Epithelial cell of prostate (primary cell): ENCODE results near the gene ERICH4.
"Not testable (repeated sequence)": the region's sequence is repeated elsewhere in the genome, so short reads cannot be mapped to it uniquely, and the experiment has no call there.

Experiments
- DNase-seq: peaks from one replicate; pipeline ENCODE4 v3.0.0-alpha.2; 2011; ENCODE audit warnings: low read depth, low spot score
- H3K27ac ChIP-seq: fragments of 450-650 bp; 2 replicates; pipeline ENCODE4 v1.5.1; 2017; ENCODE audit warnings: mild to moderate bottlenecking

Gene ERICH4

GRCh38 chr19:41431426-41432386 is 11.2 kb upstream of the ERICH4 start:
- no peak for DNase-seq
- no peak overlapping the region for H3K27ac ChIP-seq

DNA sequence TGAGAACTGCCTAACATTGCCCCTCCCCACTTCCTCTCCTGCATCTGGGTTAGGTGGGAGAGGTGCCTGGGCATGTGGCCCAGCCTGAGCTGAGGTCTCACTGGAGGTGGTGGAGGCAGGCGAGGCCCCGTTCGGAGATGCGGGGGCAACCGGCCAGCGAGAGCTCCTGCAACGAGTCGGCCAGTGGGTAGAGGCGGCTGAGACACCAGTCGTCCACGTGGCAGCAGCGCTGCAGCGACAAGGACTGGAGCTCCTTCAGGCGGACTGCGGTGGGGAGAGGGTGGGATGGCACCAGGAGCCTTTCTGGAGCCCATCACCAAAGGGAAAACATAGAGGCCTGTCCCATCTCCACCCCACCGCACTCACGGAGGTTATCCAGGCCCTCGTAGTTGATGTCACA is 9.8 kb upstream of the ERICH4 start:
- DNase-seq: no peak
- H3K27ac ChIP-seq: no peak overlapping the region

DNA sequence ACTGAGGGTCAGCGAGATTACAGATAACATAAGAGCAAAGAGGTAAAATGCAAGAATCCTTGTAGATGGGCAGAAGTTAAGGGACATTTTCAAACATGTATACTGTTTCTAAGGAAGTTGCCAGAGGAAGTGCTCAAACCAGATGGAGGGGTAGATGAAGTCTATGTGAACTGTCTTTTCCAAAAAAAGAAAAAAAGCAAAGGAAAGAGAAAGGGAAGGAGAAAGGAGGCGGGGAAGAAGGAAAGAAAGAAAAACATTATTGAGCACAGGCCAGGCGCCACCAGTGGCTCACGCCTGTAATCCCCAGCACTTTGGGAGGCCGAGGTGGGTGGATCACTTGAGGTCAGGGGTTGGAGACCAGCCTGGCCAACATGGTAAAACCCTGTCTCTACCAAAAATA is 8.5 kb upstream of the ERICH4 start:
- no peak for DNase-seq
- H3K27ac ChIP-seq: no peak overlapping the region

- not testable (repeated sequence) for H3K27ac ChIP-seq, DNase-seq
These were observed 7.6 kb upstream of the ERICH4 start for GRCh38 chr19:41435376-41435775.

DNA sequence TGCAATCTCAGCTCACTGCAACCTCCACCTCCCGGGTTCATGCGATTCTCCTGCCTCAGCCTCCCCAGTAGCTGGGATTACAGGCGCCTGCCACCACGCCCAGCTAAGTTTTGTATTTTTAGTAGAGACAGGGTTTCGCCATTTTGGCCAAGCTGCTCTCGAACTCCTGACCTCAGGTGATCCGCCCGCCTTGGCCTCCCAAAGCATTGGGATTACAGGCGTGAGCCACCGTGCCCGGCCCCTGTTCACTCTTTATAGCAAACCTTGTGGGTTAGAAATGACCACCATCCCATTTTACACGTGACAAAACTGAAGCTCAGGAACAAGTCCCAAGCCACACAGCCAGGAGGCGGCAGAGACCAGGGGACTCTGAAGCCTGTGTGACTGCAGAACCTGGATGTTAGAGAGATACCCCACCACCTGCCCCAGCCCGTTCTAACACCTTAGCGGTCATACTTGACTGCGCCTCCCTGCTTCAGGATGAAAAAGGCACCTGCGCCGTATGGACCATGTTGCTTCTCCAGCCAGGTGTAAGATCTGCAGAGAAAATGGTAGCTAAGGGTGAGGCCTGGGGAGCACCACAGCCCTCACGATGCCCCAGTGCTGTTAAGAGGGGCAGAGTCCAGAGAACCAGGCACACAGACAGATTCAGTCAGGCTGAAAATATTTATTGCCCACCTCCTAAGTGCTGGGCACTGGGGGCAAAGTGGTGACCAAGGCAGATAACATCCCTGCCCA is 6.9 kb upstream of the ERICH4 start:
- no peak for DNase-seq

GRCh38 chr19:41436674-41436951 is 6.3 kb upstream of the ERICH4 start:
- H3K27ac ChIP-seq: no peak overlapping the region
- DNase-seq: no peak

More for the DNA sequence above, 6.9 kb upstream of the ERICH4 start:
- no peak overlapping the region for H3K27ac ChIP-seq

GRCh38 chr19:41437944-41438574 is 4.9 kb upstream of the ERICH4 start:
- no peak overlapping the region for H3K27ac ChIP-seq

GRCh38 chr19:41439441-41440222 is 3.3 kb upstream of the ERICH4 start, which contains the start of gene DMAC2:
Gene DMAC2 (minus strand): TSS chr19:41439912. CDS start chr19:41439899, 13 bp downstream.
- H3K27ac ChIP-seq: peak within 1 kb of the TSS; percentile 87
- DNase-seq: peak; percentile 91

More at GRCh38 chr19:41437944-41438574, 4.9 kb upstream of the ERICH4 start:
- DNase-seq: no peak

DNA sequence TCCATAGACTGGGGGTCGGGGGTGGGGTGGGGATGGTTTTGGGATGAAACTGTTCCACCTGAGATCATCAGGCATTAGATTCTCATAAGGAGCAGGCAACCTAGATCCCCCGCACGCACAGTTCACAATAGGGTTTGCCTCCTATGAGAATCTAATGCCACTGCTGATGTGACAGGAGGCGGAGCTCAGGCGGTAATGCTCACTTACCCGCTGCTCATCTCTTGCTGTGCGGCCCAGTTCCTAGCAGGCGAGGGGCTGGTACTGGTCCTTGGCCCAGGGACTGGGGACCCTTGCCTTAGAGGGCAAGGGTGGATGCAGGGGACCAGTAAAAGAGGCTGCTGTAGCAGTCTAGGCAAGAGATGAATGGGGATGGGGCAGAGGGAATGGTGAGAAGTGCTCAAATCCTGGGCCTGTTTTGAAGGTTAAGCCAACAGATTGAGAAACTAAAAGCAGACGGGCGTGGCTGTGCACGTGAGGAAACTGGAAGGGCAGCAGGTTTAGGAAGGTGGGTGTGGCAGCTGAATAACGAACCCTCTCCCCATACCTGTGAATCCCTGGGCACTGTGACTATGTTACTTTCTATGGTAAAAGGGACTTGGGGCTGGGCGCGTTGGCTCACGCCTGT is 1.5 kb upstream of the ERICH4 start:
- H3K27ac ChIP-seq: no peak overlapping the region
- no peak for DNase-seq

DNA sequence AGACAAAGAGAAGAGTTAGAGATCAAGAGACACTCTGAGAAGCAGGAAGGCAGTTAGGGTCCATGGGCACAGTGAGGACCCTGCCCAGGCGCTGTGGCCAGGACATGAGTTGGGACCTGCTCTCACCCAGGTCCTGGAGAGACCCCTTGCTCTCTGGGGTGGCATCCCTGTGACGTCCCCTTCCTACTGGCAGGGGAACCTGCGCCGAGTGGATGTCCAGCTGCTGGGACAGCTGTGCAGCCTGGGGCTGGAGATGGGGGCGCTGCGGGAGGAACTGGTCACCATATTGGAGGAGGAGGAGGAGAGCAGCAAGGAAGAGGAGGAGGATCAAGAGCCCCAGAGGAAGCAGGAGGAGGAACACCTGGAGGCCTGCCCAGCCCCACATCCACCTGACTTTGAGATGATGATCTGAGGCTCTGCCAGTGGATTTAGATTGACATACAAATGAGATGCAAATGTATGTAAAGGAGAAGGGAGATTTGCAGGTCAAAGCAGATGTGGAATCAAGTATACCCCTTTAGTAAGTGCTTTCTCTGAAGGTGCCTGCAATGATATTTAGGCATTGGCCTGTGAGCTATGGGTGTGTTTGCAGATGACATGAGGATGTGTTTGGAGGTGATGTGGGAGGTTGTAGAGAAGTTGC is 978 bp downstream of the ERICH4 start:
- DNase-seq: no peak
- no peak overlapping the region for H3K27ac ChIP-seq

- no peak for DNase-seq
- no peak overlapping the region for H3K27ac ChIP-seq
These were observed 2.6 kb downstream of the ERICH4 start for GRCh38 chr19:41445575-41445974.

- DNase-seq: no peak
- H3K27ac ChIP-seq: no peak overlapping the region
These were observed 4.9 kb downstream of the ERICH4 start for GRCh38 chr19:41447732-41448332.

- no peak overlapping the region for H3K27ac ChIP-seq
These were observed 6.3 kb downstream of the ERICH4 start for GRCh38 chr19:41449079-41449864.

GRCh38 chr19:41449865-41450178 is 6.9 kb downstream of the ERICH4 start:
- no peak overlapping the region for H3K27ac ChIP-seq
- DNase-seq: no peak

More at GRCh38 chr19:41449079-41449864, 6.3 kb downstream of the ERICH4 start:
- DNase-seq: no peak

- DNase-seq: no peak
- H3K27ac ChIP-seq: no peak overlapping the region
These were observed 9.8 kb downstream of the ERICH4 start for GRCh38 chr19:41452584-41453275.

GRCh38 chr19:41455936-41456335 is 13.0 kb downstream of the ERICH4 start:
- H3K27ac ChIP-seq: no peak overlapping the region

DNA sequence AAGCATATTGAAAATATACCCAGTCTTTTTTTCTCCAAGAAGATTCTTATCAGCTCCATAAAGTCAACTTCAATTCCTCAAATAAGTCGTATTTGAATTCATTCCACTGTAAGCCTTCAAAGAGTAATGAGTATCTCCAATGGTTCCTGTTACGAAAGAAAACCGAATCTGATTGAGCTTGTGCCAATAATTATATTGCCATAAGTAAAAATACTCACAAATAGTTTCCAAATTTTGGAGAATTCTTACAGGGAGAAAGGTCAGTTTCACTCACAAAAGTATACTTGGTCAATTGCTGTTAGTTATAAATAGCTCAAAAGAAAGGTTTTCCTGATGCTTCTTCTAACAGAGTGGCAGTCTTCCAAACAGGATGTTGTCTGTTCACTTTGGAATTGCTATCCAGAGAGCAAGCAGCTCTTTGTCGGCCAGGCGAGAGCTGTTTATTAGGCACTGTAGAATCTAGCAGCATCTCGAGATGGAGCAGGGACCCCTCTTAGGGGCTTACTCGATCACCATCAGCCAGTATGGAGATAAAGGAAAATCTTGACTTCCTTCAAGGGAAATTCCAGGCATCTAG is 13.5 kb downstream of the ERICH4 start:
- no peak overlapping the region for H3K27ac ChIP-seq
- no peak for DNase-seq

More at GRCh38 chr19:41455936-41456335, 13.0 kb downstream of the ERICH4 start:
- DNase-seq: no peak
